Stimulated activated CD8-positive, alpha-beta memory T cell treated with anti-CD3 and anti-CD28 coated beads, Interleukin-15, amount 100 ng/mL, for 48 hours (primary cell): ENCODE measurements around the gene METRN.
"Not testable (repeated sequence)": the region's sequence is repeated elsewhere in the genome, so short reads cannot be mapped to it uniquely, and the experiment has no call there.

Source experiments
- DNase-seq, 2 donors: peaks; one replicate each; pipeline ENCODE4 v3.0.0-alpha.2; 2020; ENCODE audit warnings: low read depth in 2 of 2

Gene METRN

GRCh38 chr16:691242-691641 lies 23.7 kb upstream of the METRN start:
- not testable (repeated sequence) for DNase-seq

- DNase-seq: no peak
Observed at GRCh38 chr16:692356-693108, 22.4 kb upstream of the METRN start.

- DNase-seq: no peak
Observed at GRCh38 chr16:693364-693763, 21.6 kb upstream of the METRN start.

GRCh38 chr16:693766-694165 lies 21.2 kb upstream of the METRN start:
- no peak for DNase-seq

GRCh38 chr16:694187-694862 lies 20.6 kb upstream of the METRN start:
- no peak for DNase-seq

GRCh38 chr16:694863-695354 lies 20.0 kb upstream of the METRN start:
- no peak for DNase-seq

- peak; percentile 43 to 63 for DNase-seq
Observed at GRCh38 chr16:695355-696089, 19.4 kb upstream of the METRN start.

GRCh38 chr16:698911-699671 lies 15.8 kb upstream of the METRN start:
- DNase-seq: no peak

GRCh38 chr16:700684-701584 lies 14.0 kb upstream of the METRN start:
- DNase-seq: no peak

- DNase-seq: no peak
Observed at GRCh38 chr16:702341-702740, 12.6 kb upstream of the METRN start.

GRCh38 chr16:703406-703805 lies 11.5 kb upstream of the METRN start:
- no peak for DNase-seq

GRCh38 chr16:704047-704446 lies 10.9 kb upstream of the METRN start:
- DNase-seq: no peak

- DNase-seq: no peak
Observed at GRCh38 chr16:704552-705380, 10.2 kb upstream of the METRN start.

- no peak for DNase-seq
Observed at GRCh38 chr16:705431-706188, 9.3 kb upstream of the METRN start, which contains the start of gene FBXL16. TSS of gene FBXL16 (minus strand) at chr16:705801. CDS start at chr16:697405, 8,396 bp downstream.

GRCh38 chr16:706189-707061 lies 8.5 kb upstream of the METRN start:
- DNase-seq: no peak

GRCh38 chr16:707062-707538 lies 7.8 kb upstream of the METRN start:
- no peak for DNase-seq

GRCh38 chr16:708019-708418 lies 6.9 kb upstream of the METRN start:
- no peak for DNase-seq

- no peak for DNase-seq
Observed at GRCh38 chr16:708959-709358, 6.0 kb upstream of the METRN start.
